ENCODE results near the gene TPK1. TPM values are rescaled to one million over a fixed set of nuclear protein-coding genes. Genes with fewer than 3 reads are reported as not detected.
A peak's percentile ranks its signal among the peaks of the same experiment; 100 is the strongest.

The TPK1 gene
- total RNA-seq, 1 donor = 6.9 TPM

DNA sequence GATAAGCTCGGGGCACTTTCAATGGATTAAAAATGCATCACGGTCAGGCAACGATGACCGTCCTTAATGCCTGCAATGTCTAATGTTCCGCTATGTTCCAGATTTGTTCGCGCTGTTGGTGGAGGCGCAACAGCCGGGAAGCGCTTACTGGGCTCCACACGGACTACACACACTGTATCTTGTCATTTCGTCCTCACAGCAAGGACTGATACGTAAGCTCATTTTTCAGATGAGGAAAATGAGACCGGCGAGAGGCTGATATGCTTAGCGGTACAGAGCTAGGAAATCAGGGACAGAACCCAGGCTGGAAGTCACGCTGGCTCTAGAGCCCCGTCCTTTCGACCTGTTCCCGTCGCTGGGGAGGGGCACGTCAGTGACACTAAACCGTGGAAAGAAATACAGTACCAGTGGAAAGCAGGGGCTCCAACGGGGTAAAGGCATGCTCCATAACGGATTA is 670 bp downstream of the TPK1 start:
- peak overlapping the region; percentile 96 for H3K4me3 ChIP-seq (ENCODE audit: insufficient read depth, low read length)
- no peaks in the 10 kb centered on the region for H3K9me3 ChIP-seq (ENCODE audit: low read depth, low read length)
- peak overlapping the region; percentile 100 for H2AFZ ChIP-seq (ENCODE audit: low read length)
- H3K27me3 ChIP-seq (ENCODE audit: insufficient read depth, low read length) = no peaks in the 10 kb centered on the region
- TF ChIP-seq, protein P1, sequence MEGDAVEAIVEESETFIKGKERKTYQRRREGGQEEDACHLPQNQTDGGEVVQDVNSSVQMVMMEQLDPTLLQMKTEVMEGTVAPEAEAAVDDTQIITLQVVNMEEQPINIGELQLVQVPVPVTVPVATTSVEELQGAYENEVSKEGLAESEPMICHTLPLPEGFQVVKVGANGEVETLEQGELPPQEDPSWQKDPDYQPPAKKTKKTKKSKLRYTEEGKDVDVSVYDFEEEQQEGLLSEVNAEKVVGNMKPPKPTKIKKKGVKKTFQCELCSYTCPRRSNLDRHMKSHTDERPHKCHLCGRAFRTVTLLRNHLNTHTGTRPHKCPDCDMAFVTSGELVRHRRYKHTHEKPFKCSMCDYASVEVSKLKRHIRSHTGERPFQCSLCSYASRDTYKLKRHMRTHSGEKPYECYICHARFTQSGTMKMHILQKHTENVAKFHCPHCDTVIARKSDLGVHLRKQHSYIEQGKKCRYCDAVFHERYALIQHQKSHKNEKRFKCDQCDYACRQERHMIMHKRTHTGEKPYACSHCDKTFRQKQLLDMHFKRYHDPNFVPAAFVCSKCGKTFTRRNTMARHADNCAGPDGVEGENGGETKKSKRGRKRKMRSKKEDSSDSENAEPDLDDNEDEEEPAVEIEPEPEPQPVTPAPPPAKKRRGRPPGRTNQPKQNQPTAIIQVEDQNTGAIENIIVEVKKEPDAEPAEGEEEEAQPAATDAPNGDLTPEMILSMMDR (IDR thresholded peaks at IDR 0.05; ENCODE audit: extremely low read depth, low read depth, low read length) = no peak
- H3K36me3 ChIP-seq (ENCODE audit: insufficient read depth, low read length) = no peaks in the 10 kb centered on the region
- H3K79me2 ChIP-seq (ENCODE audit: insufficient read depth, low read length) = no peaks in the 10 kb centered on the region
- no peaks in the 10 kb centered on the region for H4K20me1 ChIP-seq (ENCODE audit: insufficient read depth, low read length)
- H3K27ac ChIP-seq (ENCODE audit: low read depth, low read length) = peak overlapping the region; percentile 84
- DNase-seq (ENCODE audit: insufficient read length, low spot score, missing footprints) = peak; percentile 74
- peak overlapping the region; percentile 99 for H3K4me2 ChIP-seq (ENCODE audit: insufficient read depth, low read length)
- peaks cover 9% of the 10 kb centered on the region for H3K4me1 ChIP-seq (ENCODE audit: insufficient read depth, low read length)

GRCh38 chr7:144834641-144835144 is 1.2 kb downstream of the TPK1 start:
- no peaks in the 10 kb centered on the region for H3K36me3 ChIP-seq (ENCODE audit: insufficient read depth, low read length)
- H3K79me2 ChIP-seq (ENCODE audit: insufficient read depth, low read length) = no peaks in the 10 kb centered on the region
- peak overlapping the region; percentile 99 for H3K4me2 ChIP-seq (ENCODE audit: insufficient read depth, low read length)
- peaks cover 9% of the 10 kb centered on the region for H3K4me1 ChIP-seq (ENCODE audit: insufficient read depth, low read length)
- TF ChIP-seq, protein P1 (IDR thresholded peaks at IDR 0.05; ENCODE audit: extremely low read depth, low read depth, low read length) = no peak
- H3K27ac ChIP-seq (ENCODE audit: low read depth, low read length) = peak overlapping the region; percentile 84
- no peaks in the 10 kb centered on the region for H3K9me3 ChIP-seq (ENCODE audit: low read depth, low read length)
- peak overlapping the region; percentile 96 for H3K4me3 ChIP-seq (ENCODE audit: insufficient read depth, low read length)
- no peaks in the 10 kb centered on the region for H4K20me1 ChIP-seq (ENCODE audit: insufficient read depth, low read length)
- no peak for DNase-seq (ENCODE audit: insufficient read length, low spot score, missing footprints)
- H2AFZ ChIP-seq (ENCODE audit: low read length) = peak overlapping the region; percentile 100
- no peaks in the 10 kb centered on the region for H3K27me3 ChIP-seq (ENCODE audit: insufficient read depth, low read length)

DNA sequence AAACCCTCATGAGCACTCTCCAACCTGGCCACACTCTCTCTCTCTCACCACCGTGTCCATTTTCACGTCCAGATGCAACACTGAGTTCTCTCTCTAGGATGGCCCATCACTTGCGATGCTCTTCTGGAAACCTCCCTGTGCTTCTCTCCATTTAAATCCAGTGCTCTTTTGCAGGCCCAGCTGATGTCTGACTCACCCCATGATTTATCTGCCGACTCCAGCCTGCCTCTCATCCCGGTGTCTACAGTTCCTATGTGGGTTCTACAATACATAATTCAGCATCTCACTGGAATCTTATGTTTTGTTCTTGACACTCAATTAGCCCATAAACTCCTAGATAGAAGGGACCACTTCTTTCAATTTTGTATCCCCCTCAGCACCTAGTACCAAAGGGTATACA is 5.0 kb downstream of the TPK1 start:
- Histone ChIP-seq H3K27ac (ENCODE audit: low read depth, low read length) (no peak overlapping the region), H3K27me3 (ENCODE audit: insufficient read depth, low read length) (no peaks in the 10 kb centered on the region), H3K9me3 (ENCODE audit: low read depth, low read length) (no peaks in the 10 kb centered on the region), H3K4me3 (ENCODE audit: insufficient read depth, low read length) (no peak overlapping the region), H4K20me1 (ENCODE audit: insufficient read depth, low read length) (no peaks in the 10 kb centered on the region), H3K79me2 (ENCODE audit: insufficient read depth, low read length) (no peaks in the 10 kb centered on the region), H2AFZ (ENCODE audit: low read length) (no peak overlapping the region), H3K36me3 (ENCODE audit: insufficient read depth, low read length) (no peaks in the 10 kb centered on the region), H3K4me2 (ENCODE audit: insufficient read depth, low read length) (no peak overlapping the region), H3K4me1 (ENCODE audit: insufficient read depth, low read length) (peaks cover 31% of the 10 kb centered on the region)
- TF ChIP-seq, protein P1 (IDR thresholded peaks at IDR 0.05; ENCODE audit: extremely low read depth, low read depth, low read length) = no peak
- DNase-seq (ENCODE audit: insufficient read length, low spot score, missing footprints) = no peak

DNA sequence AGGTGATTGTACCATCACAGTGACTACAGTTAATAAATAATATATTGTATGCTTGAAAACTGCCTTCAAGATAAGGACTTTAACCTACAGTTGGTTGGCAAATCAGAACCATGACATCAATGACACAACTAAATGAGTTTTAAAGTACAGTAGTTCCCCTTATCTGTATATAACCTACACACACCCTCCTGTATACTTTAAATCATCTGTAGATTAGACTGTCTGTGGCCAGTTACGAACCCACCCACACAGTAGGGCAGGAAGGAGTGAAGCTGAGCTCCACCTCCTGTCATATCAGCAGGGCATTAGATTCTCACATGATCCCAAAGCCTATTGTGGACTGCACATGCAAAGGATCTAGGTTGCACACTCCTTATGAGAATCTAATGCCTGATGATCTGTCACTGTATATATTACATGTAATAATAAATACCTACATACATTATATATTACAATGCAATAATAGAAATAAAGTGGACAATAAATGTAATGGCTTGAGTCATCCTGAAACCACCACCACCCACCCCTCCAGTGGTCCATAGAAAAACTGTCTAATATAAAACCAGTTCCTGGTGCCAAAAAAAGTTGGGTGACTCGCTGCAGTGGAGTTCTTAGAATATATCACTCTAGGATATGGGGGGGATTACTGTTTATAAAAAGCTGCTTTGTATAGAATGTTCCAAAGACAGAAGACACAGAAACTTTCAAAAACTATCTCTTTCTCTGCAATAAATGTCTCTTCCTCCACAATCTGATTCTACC is 5.6 kb downstream of the TPK1 start:
- H4K20me1 ChIP-seq (ENCODE audit: insufficient read depth, low read length) = no peaks in the 10 kb centered on the region
- H3K9me3 ChIP-seq (ENCODE audit: low read depth, low read length) = no peaks in the 10 kb centered on the region
- TF ChIP-seq, protein P1 (IDR thresholded peaks at IDR 0.05; ENCODE audit: extremely low read depth, low read depth, low read length) = no peak
- H3K4me1 ChIP-seq (ENCODE audit: insufficient read depth, low read length) = peaks cover 37% of the 10 kb centered on the region
- DNase-seq (ENCODE audit: insufficient read length, low spot score, missing footprints) = no peak
- H3K27me3 ChIP-seq (ENCODE audit: insufficient read depth, low read length) = no peaks in the 10 kb centered on the region
- H3K36me3 ChIP-seq (ENCODE audit: insufficient read depth, low read length) = no peaks in the 10 kb centered on the region
- H3K4me2 ChIP-seq (ENCODE audit: insufficient read depth, low read length) = no peak overlapping the region
- no peak overlapping the region for H3K4me3 ChIP-seq (ENCODE audit: insufficient read depth, low read length)
- no peak overlapping the region for H2AFZ ChIP-seq (ENCODE audit: low read length)
- H3K27ac ChIP-seq (ENCODE audit: low read depth, low read length) = no peak overlapping the region
- H3K79me2 ChIP-seq (ENCODE audit: insufficient read depth, low read length) = no peaks in the 10 kb centered on the region
